Lower lobe of right lung (tissue), 2 donors: ENCODE data around the gene SLCO1C1. TPM values are rescaled to one million over a fixed set of nuclear protein-coding genes. Genes with fewer than 3 reads are reported as not detected.

Experiments
- ATAC-seq, 2 donors: fragments of 200-7000 bp; cut with Tn5 transposase; one replicate each; pipeline ENCODE4 v1.9.1; 2020 to 2022; ENCODE audit warnings: mild to moderate bottlenecking in 2 of 2, moderate library complexity in 2 of 2
- DNase-seq: peaks from one replicate; pipeline ENCODE4 v3.0.0-alpha.2; 2020
- H3K27ac ChIP-seq: fragments of 200-600 bp; one replicate; pipeline ENCODE4 v1.8.0; 2022
- H3K27me3 ChIP-seq: fragments of 200-600 bp; one replicate; pipeline ENCODE4 v1.8.0; 2022; ENCODE audit warnings: low read depth
- H3K36me3 ChIP-seq: fragments of 200-600 bp; one replicate; pipeline ENCODE4 v1.8.0; 2022; ENCODE audit warnings: mild to moderate bottlenecking
- H3K4me1 ChIP-seq: fragments of 200-600 bp; one replicate; pipeline ENCODE4 v1.8.0; 2022
- H3K4me3 ChIP-seq: fragments of 200-600 bp; one replicate; pipeline ENCODE4 v1.8.0; 2022; ENCODE audit warnings: mild to moderate bottlenecking
- H3K9me3 ChIP-seq: fragments of 200-600 bp; one replicate; pipeline ENCODE4 v1.8.0; 2022
- CTCF ChIP-seq: fragments of 200-600 bp; IDR thresholded peaks from one replicate; pipeline ENCODE4 v1.8.0; 2022; ENCODE audit warnings: antibody characterized with exemption, mild to moderate bottlenecking
- intact Hi-C: fragments of 100-400 bp; cut with DNase I; formaldehyde crosslinking; loops from one replicate; pipeline ENCODE4 v1.11.0; 2022
- total RNA-seq: library from RNA; stranded (reverse); fragmentation: NEBNext Ultra II Directional; extraction: Animal tissue kit (Norgen Biotek cat#: 25700); gene quantifications from one replicate; pipeline ENCODE4 v1.2.1, GENCODE V29; 2021
- donor health status: DM: no; HTN: yes; CAD: no; lungs with severe emphysema.

Gene SLCO1C1
- total RNA-seq, 1 donor from 2014 or later, result 0.92 TPM

- Histone ChIP-seq H3K4me3 (no peak overlapping the region), H3K4me1 (no peaks in the 10 kb centered on the region), H3K27ac (no peak overlapping the region), H3K36me3 (no peaks in the 10 kb centered on the region), H3K9me3 (no peaks in the 10 kb centered on the region), H3K27me3 (no peaks in the 10 kb centered on the region)
- no peak for TF ChIP-seq CTCF
- ATAC-seq (no peak), DNase-seq (no peak)
- intact Hi-C loops, result no loop called here
Observed at GRCh38 chr12:20716037-20716436, 20.9 kb downstream of the SLCO1C1 start.

GRCh38 chr12:20716985-20717384 lies 21.9 kb downstream of the SLCO1C1 start:
- Histone ChIP-seq H3K27ac (no peak overlapping the region), H3K4me3 (no peak overlapping the region), H3K36me3 (no peaks in the 10 kb centered on the region), H3K9me3 (no peaks in the 10 kb centered on the region), H3K4me1 (no peaks in the 10 kb centered on the region), H3K27me3 (no peaks in the 10 kb centered on the region)
- ATAC-seq (no peak), DNase-seq (no peak)
- TF ChIP-seq CTCF, result no peak
- intact Hi-C loops, result no loop called here

- H3K36me3 ChIP-seq, result no peaks in the 10 kb centered on the region
Observed at GRCh38 chr12:20718294-20718693, 23.2 kb downstream of the SLCO1C1 start.

GRCh38 chr12:20722142-20722541 lies 27.0 kb downstream of the SLCO1C1 start:
- DNase-seq (no peak), ATAC-seq (no peak)
- Histone ChIP-seq H3K4me3 (no peak overlapping the region), H3K9me3 (no peaks in the 10 kb centered on the region), H3K27ac (no peak overlapping the region), H3K27me3 (no peaks in the 10 kb centered on the region), H3K4me1 (no peaks in the 10 kb centered on the region), H3K36me3 (no peaks in the 10 kb centered on the region)
- TF ChIP-seq CTCF, result no peak
- intact Hi-C loops, result no loop called here

More at GRCh38 chr12:20718294-20718693, 23.2 kb downstream of the SLCO1C1 start:
- Histone ChIP-seq H3K27me3 (no peaks in the 10 kb centered on the region), H3K27ac (no peak overlapping the region), H3K9me3 (no peaks in the 10 kb centered on the region), H3K4me1 (no peaks in the 10 kb centered on the region), H3K4me3 (no peak overlapping the region)
- no peak for TF ChIP-seq CTCF
- no peak for DNase-seq
- intact Hi-C loops, result no loop called here
- no peak for ATAC-seq

GRCh38 chr12:20731274-20731673 lies 36.1 kb downstream of the SLCO1C1 start:
- H3K4me3 ChIP-seq, result no peak overlapping the region
- H3K36me3 ChIP-seq, result no peaks in the 10 kb centered on the region
- no peaks in the 10 kb centered on the region for H3K9me3 ChIP-seq
- no peaks in the 10 kb centered on the region for H3K4me1 ChIP-seq
- H3K27me3 ChIP-seq, result no peaks in the 10 kb centered on the region
- H3K27ac ChIP-seq, result no peak overlapping the region
- TF ChIP-seq CTCF, result no peak
- intact Hi-C loops, result no loop called here
- DNase-seq, result no peak
- no peak for ATAC-seq

- TF ChIP-seq CTCF, result no peak
- no peaks in the 10 kb centered on the region for H3K9me3 ChIP-seq
- intact Hi-C loops, result no loop called here
- no peak for DNase-seq
- H3K27ac ChIP-seq, result no peak overlapping the region
- no peaks in the 10 kb centered on the region for H3K27me3 ChIP-seq
- ATAC-seq, result no peak
- H3K36me3 ChIP-seq, result no peaks in the 10 kb centered on the region
- H3K4me1 ChIP-seq, result no peaks in the 10 kb centered on the region
- no peak overlapping the region for H3K4me3 ChIP-seq
Observed at GRCh38 chr12:20740972-20741371, 45.8 kb downstream of the SLCO1C1 start.
